Heart left ventricle (tissue), 13 donors: ENCODE measurements around the gene AAGAB.
"Not testable (repeated sequence)": the region's sequence is repeated elsewhere in the genome, so short reads cannot be mapped to it uniquely, and the experiment has no call there.

Experiments used
- POLR2A ChIP-seq, 2 donors: fragments of 450-650 bp; IDR thresholded peaks; one replicate each; pipeline ENCODE4 v1.6.1; 2017; ENCODE audit warnings: antibody characterized with exemption in 2 of 2, mild to moderate bottlenecking in 2 of 2, moderate library complexity in 2 of 2
- TF ChIP-seq, protein P1 (sequence below), 12 donors: fragments of 200-600 bp; sonication (generic) in 4 of 12; IDR thresholded peaks; one replicate each; pipeline versions ENCODE4 v1.5.0 to v1.8.0; 2018 to 2022; ENCODE audit warnings: antibody characterized with exemption in 12 of 12, mild to moderate bottlenecking in 5 of 12
- donor health status: ischemic (EF 13 %, LVEDD 7.1; RV severe dilation, severe dysfunction).
- donor health status: DM: no; HTN: yes; CAD: no.
- donor health status: DM: no; HTN: no; CAD: no.
- donor health status: ischemic (EF 25% LVEDD 6.9; RV normal size, moderate dysfunction).
- donor health status: ischemic (EF 25% LVEDD 5.7; RV mildly dilated, moderate dysfunction).
- donor health status: ischemic (EF 35%, LVEDD 5.7; RV mildly dilated, moderate dysfunction).
- donor health status: nonischemic (EF 11% LVEDD 7.7; RV severe dilation, severe dysfunction).
- donor health status: DM: yes; HTN: yes; CAD: no.
- donor health status: PGD.
- donor health status: ischemic (EF 29% LVEDD 5.4; RV normal size, mild dysfunction).
- donor health status: nonischemic (EF 23%, LVEDD 6.1; RV moderate dilation, normal function).

DNA sequence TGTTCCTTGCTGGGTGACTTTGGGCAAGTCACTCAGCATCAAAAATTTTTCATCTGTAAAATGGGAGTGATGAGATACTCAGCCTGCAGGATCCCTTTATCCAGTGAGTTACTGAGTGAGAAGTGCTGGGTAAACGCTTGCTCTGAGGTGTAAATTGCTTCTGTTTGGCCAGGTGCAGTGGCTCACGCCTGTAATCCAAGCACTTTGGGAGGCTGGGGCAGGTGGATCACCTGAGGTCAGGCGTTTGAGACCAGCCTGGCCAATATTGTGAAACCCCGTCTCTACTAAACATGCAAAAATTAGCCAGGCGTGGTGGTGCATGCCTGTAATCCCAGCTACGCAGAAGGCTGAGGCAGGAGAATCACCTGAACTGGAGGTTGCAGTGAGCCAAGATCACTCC is 101.4 kb downstream of the AAGAB start:
- TF ChIP-seq, protein P1, sequence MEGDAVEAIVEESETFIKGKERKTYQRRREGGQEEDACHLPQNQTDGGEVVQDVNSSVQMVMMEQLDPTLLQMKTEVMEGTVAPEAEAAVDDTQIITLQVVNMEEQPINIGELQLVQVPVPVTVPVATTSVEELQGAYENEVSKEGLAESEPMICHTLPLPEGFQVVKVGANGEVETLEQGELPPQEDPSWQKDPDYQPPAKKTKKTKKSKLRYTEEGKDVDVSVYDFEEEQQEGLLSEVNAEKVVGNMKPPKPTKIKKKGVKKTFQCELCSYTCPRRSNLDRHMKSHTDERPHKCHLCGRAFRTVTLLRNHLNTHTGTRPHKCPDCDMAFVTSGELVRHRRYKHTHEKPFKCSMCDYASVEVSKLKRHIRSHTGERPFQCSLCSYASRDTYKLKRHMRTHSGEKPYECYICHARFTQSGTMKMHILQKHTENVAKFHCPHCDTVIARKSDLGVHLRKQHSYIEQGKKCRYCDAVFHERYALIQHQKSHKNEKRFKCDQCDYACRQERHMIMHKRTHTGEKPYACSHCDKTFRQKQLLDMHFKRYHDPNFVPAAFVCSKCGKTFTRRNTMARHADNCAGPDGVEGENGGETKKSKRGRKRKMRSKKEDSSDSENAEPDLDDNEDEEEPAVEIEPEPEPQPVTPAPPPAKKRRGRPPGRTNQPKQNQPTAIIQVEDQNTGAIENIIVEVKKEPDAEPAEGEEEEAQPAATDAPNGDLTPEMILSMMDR (IDR thresholded peaks at IDR 0.05): not testable (repeated sequence)
- TF ChIP-seq POLR2A (IDR thresholded peaks at IDR 0.05): not testable (repeated sequence)
